HepG2 (cell line): Measurements from ENCODE around the gene TATDN3. TPM values are rescaled to one million over a fixed set of nuclear protein-coding genes. Genes with fewer than 3 reads are reported as not detected.

Source experiments
- ATF4 ChIP-seq, 2 experiments: fragments of 450-650 bp in 1 of 2; sonication (generic) in 1 of 2; formaldehyde crosslinking; IDR thresholded peaks; 2 replicates each; pipeline versions ENCODE4 v1.5.0 to v1.8.0; 2020 to 2022; ENCODE audit warnings: mild to moderate bottlenecking in 1 of 2, missing genetic modification reagents in 1 of 2
- BRCA1 ChIP-seq: sonication (generic); formaldehyde crosslinking; IDR thresholded peaks from 2 replicates; pipeline ENCODE4 v1.4.0; 2020; ENCODE audit warnings: missing genetic modification reagents
- DMAP1 ChIP-seq: IDR thresholded peaks from 2 replicates; pipeline ENCODE4 v1.6.1; 2016
- KDM2A ChIP-seq: sonication (generic); formaldehyde crosslinking; IDR thresholded peaks from 2 replicates; pipeline ENCODE4 v1.4.0; 2020; ENCODE audit warnings: low read depth, missing genetic modification reagents, borderline replicate concordance
- PAXIP1 ChIP-seq: sonication (generic); formaldehyde crosslinking; conservative IDR thresholded peaks from 2 replicates; pipeline ENCODE4 v1.4.0; 2020; ENCODE audit warnings: mild to moderate bottlenecking, missing genetic modification reagents, moderate library complexity
- SMC3 ChIP-seq: IDR thresholded peaks from 2 replicates; pipeline ENCODE4 v1.6.1; 2011; ENCODE audit warnings: low read length, improper control_type of control experiment
- SP1 ChIP-seq, 2 experiments: fragments of 450-650 bp in 1 of 2; sonication (generic) in 1 of 2; formaldehyde crosslinking in 1 of 2; IDR thresholded peaks; 2 replicates each; pipeline versions ENCODE4 v1.4.0 to v1.6.1; 2016 to 2020; ENCODE audit warnings: missing genetic modification reagents in 1 of 2
- TBL1XR1 ChIP-seq: fragments of 150-350 bp; IDR thresholded peaks from 2 replicates; pipeline ENCODE4 v1.6.1; 2014; ENCODE audit warnings: borderline replicate concordance, low read length; ENCODE audit not compliant: partially characterized antibody
- TCF7 ChIP-seq: sonication (generic); IDR thresholded peaks from 2 replicates; pipeline ENCODE4 v1.6.1; 2016; ENCODE audit warnings: antibody characterized with exemption, low read depth
- ZSCAN21 ChIP-seq: sonication (generic); formaldehyde crosslinking; IDR thresholded peaks from 2 replicates; pipeline ENCODE4 v1.8.0; 2022; ENCODE audit warnings: mild to moderate bottlenecking, missing genetic modification reagents, moderate library complexity, borderline replicate concordance
- polyA plus RNA-seq, 8 experiments: library from polyadenylated mRNA; depleted of rRNA in 3 of 8; stranded (reverse) in 7 of 8; unstranded in 1 of 8; fragments of >200 nt; fragmentation: Illumina TruSeq in 4 of 8; extraction: Trizol in 4 of 8; gene quantifications; 2 replicates each; pipeline versions ENCODE4 v1.2.1 to v1.2.3, GENCODE V29; 2011 to 2016; ENCODE audit warnings: low read depth in 4 of 8, missing spikeins in 1 of 8, mixed read lengths in 1 of 8; ENCODE audit not compliant: insufficient read depth in 1 of 8
- total RNA-seq, 5 experiments: library from RNA; depleted of rRNA; stranded (reverse); fragments of >200 nt; fragmentation: Illumina TruSeq; extraction: Trizol; gene quantifications; 2 replicates each; pipeline ENCODE4 v1.2.3, GENCODE V29; 2016; ENCODE audit warnings: low read depth in 1 of 5
- TF ChIP-seq, protein P1 (sequence below): sonication (generic); formaldehyde crosslinking; IDR thresholded peaks from 2 replicates; pipeline ENCODE4 v1.4.0; 2020; ENCODE audit warnings: missing genetic modification reagents, mild to moderate bottlenecking, borderline replicate concordance
- TF ChIP-seq, protein P2 (sequence below): sonication (generic); formaldehyde crosslinking; IDR thresholded peaks from 2 replicates; pipeline ENCODE4 v1.4.0; 2020; ENCODE audit warnings: missing genetic modification reagents, borderline replicate concordance
- TF ChIP-seq, protein P3 (sequence below): IDR thresholded peaks from 2 replicates; pipeline ENCODE4 v1.6.1; 2016; ENCODE audit warnings: control low read depth
- TF ChIP-seq, protein P4 (sequence below): sonication (generic); formaldehyde crosslinking; IDR thresholded peaks from 2 replicates; pipeline ENCODE4 v1.4.0; 2020; ENCODE audit warnings: missing genetic modification reagents, borderline replicate concordance

TATDN3 gene
- total and polyA plus RNA-seq, 2 of the 13 experiments (the other 11 are each of a cell fraction or from before 2014, with no cell fraction given), result 7.3 to 8.6 TPM

DNA sequence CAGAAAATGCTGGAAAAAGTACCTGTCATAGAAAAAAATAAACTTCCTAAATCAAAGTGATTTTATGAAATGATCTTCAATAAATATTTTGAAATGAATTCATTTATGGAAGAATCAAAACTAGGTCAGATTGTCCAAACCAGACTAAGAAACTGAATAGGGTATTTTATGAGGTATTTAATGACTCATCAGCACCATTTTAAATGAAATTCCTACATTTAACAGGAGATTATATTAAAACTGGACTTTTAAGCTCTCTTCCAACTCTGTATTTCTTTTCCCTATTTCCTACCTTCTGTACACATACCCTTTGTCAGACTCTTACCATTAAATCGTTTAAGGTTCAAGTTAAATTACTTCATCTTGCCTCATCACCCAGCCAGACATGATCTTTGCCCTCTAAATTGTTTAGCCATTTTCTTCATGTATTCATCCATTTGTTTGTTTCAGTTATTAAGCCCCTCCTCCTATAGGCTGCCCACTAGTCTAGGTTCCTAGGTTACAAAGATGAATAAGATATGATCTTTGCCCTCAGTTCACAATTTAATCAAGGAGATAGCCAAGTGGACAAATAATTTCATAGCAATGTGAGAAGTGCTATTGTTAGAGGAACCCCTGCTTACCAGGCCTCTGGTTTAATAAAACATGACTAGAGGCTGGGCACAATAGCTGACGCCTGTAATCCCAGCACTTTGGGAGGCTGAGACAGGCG lies 25.0 kb downstream of the TATDN3 start (continued):
- TF ChIP-seq, protein P1, sequence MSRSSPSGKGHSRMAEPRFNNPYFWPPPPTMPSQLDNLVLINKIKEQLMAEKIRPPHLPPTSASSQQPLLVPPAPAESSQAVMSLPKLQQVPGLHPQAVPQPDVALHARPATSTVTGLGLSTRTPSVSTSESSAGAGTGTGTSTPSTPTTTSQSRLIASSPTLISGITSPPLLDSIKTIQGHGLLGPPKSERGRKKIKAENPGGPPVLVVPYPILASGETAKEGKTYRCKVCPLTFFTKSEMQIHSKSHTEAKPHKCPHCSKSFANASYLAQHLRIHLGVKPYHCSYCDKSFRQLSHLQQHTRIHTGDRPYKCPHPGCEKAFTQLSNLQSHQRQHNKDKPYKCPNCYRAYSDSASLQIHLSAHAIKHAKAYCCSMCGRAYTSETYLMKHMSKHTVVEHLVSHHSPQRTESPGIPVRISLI (CRISPR knock-in tag), result peak; percentile 26; the same call in 1 of the 2 replicates
- TF ChIP-seq TBL1XR1 (peak; percentile 81), KDM2A (CRISPR knock-in tag) (no peak), SP1 (IDR thresholded peaks at IDR 0.05) (no peak), SP1 (CRISPR knock-in tag; IDR thresholded peaks at IDR 0.05) (no peak), DMAP1 (CRISPR knock-in tag) (no peak), PAXIP1 (CRISPR knock-in tag) (peak; percentile 86), SMC3 (no peak), TCF7 (no peak), ATF4 (CRISPR knock-in tag; IDR thresholded peaks at IDR 0.05) (peak in 1 of 2 experiments; percentile 79; a peak in 2 of 4 replicates), ZSCAN21 (no peak), BRCA1 (CRISPR knock-in tag) (no peak)
- TF ChIP-seq, protein P2, sequence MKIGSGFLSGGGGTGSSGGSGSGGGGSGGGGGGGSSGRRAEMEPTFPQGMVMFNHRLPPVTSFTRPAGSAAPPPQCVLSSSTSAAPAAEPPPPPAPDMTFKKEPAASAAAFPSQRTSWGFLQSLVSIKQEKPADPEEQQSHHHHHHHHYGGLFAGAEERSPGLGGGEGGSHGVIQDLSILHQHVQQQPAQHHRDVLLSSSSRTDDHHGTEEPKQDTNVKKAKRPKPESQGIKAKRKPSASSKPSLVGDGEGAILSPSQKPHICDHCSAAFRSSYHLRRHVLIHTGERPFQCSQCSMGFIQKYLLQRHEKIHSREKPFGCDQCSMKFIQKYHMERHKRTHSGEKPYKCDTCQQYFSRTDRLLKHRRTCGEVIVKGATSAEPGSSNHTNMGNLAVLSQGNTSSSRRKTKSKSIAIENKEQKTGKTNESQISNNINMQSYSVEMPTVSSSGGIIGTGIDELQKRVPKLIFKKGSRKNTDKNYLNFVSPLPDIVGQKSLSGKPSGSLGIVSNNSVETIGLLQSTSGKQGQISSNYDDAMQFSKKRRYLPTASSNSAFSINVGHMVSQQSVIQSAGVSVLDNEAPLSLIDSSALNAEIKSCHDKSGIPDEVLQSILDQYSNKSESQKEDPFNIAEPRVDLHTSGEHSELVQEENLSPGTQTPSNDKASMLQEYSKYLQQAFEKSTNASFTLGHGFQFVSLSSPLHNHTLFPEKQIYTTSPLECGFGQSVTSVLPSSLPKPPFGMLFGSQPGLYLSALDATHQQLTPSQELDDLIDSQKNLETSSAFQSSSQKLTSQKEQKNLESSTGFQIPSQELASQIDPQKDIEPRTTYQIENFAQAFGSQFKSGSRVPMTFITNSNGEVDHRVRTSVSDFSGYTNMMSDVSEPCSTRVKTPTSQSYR (CRISPR knock-in tag), result no peak; the same call in 1 of the 2 replicates
- TF ChIP-seq, protein P3, sequence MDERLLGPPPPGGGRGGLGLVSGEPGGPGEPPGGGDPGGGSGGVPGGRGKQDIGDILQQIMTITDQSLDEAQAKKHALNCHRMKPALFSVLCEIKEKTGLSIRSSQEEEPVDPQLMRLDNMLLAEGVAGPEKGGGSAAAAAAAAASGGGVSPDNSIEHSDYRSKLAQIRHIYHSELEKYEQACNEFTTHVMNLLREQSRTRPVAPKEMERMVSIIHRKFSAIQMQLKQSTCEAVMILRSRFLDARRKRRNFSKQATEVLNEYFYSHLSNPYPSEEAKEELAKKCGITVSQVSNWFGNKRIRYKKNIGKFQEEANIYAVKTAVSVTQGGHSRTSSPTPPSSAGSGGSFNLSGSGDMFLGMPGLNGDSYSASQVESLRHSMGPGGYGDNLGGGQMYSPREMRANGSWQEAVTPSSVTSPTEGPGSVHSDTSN (CRISPR knock-in tag), result no peak
- TF ChIP-seq, protein P4, sequence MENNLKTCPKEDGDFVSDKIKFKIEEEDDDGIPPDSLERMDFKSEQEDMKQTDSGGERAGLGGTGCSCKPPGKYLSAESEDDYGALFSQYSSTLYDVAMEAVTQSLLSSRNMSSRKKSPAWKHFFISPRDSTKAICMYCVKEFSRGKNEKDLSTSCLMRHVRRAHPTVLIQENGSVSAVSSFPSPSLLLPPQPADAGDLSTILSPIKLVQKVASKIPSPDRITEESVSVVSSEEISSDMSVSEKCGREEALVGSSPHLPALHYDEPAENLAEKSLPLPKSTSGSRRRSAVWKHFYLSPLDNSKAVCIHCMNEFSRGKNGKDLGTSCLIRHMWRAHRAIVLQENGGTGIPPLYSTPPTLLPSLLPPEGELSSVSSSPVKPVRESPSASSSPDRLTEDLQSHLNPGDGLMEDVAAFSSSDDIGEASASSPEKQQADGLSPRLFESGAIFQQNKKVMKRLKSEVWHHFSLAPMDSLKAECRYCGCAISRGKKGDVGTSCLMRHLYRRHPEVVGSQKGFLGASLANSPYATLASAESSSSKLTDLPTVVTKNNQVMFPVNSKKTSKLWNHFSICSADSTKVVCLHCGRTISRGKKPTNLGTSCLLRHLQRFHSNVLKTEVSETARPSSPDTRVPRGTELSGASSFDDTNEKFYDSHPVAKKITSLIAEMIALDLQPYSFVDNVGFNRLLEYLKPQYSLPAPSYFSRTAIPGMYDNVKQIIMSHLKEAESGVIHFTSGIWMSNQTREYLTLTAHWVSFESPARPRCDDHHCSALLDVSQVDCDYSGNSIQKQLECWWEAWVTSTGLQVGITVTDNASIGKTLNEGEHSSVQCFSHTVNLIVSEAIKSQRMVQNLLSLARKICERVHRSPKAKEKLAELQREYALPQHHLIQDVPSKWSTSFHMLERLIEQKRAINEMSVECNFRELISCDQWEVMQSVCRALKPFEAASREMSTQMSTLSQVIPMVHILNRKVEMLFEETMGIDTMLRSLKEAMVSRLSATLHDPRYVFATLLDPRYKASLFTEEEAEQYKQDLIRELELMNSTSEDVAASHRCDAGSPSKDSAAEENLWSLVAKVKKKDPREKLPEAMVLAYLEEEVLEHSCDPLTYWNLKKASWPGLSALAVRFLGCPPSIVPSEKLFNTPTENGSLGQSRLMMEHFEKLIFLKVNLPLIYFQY (CRISPR knock-in tag), result no peak
